Neutrophil (primary cell): ENCODE data around the gene ATXN7.

Experiments
- H3K27ac ChIP-seq: fragments of 200-600 bp; sonication (generic); 2 replicates; pipeline ENCODE4 v1.5.1; 2016; ENCODE audit warnings: mild to moderate bottlenecking, moderate library complexity
- H3K27me3 ChIP-seq: fragments of 200-600 bp; sonication (generic); 2 replicates; pipeline ENCODE4 v1.6.0; 2016; ENCODE audit warnings: mild to moderate bottlenecking
- H3K36me3 ChIP-seq: fragments of 200-600 bp; sonication (generic); 2 replicates; pipeline ENCODE4 v1.5.1; 2017
- H3K4me1 ChIP-seq, 2 experiments: fragments of 200-600 bp in 1 of 2; sonication (generic) in 1 of 2; 1 replicate in 1 of 2; 2 replicates in 1 of 2; pipeline versions ENCODE4 v1.5.1 to v1.6.1; 2013 to 2016; ENCODE audit warnings: low read depth in 1 of 2, low read length in 1 of 2, mild to moderate bottlenecking in 1 of 2, moderate library complexity in 1 of 2; ENCODE audit not compliant: control insufficient read depth in 1 of 2, insufficient read depth in 1 of 2
- H3K4me3 ChIP-seq, 2 experiments: fragments of 200-600 bp in 1 of 2; sonication (generic) in 1 of 2; 1 replicate in 1 of 2; 2 replicates in 1 of 2; pipeline ENCODE4 v1.5.1; 2013 to 2016; ENCODE audit warnings: low read depth in 1 of 2, low read length in 1 of 2, mild to moderate bottlenecking in 1 of 2, moderate library complexity in 1 of 2
- H3K9me3 ChIP-seq: fragments of 200-600 bp; sonication (generic); 2 replicates; pipeline ENCODE4 v1.5.1; 2016
- TF ChIP-seq, protein P1 (sequence below): fragments of 200-600 bp; sonication (generic); IDR thresholded peaks from 2 replicates; pipeline ENCODE4 v1.5.1; 2016; ENCODE audit warnings: antibody characterized with exemption

ATXN7 gene

DNA sequence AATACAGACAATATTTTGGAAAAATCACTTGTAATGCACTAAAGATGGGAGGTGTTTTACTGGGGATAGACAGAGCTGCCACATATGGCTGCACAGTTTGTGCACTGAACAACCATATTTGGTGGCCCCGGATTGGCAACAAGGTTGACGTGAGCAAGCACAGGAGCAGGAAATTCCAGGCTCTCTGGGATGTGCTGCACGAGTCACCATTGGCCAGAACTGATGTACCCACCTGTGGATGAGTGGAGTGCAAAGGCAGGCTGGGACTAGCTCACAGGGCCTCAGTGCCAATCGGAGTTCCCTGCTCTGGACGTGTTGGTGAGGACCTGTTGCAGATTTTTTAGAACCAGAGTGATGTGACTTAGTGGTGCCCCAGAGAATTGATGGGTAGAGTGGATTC lies 90.5 kb downstream of the ATXN7 start:
- no peaks in the 10 kb centered on the region for H3K9me3 ChIP-seq
- no peaks in the 10 kb centered on the region for H3K4me1 ChIP-seq
- no peak overlapping the region for H3K4me3 ChIP-seq
- TF ChIP-seq, protein P1, sequence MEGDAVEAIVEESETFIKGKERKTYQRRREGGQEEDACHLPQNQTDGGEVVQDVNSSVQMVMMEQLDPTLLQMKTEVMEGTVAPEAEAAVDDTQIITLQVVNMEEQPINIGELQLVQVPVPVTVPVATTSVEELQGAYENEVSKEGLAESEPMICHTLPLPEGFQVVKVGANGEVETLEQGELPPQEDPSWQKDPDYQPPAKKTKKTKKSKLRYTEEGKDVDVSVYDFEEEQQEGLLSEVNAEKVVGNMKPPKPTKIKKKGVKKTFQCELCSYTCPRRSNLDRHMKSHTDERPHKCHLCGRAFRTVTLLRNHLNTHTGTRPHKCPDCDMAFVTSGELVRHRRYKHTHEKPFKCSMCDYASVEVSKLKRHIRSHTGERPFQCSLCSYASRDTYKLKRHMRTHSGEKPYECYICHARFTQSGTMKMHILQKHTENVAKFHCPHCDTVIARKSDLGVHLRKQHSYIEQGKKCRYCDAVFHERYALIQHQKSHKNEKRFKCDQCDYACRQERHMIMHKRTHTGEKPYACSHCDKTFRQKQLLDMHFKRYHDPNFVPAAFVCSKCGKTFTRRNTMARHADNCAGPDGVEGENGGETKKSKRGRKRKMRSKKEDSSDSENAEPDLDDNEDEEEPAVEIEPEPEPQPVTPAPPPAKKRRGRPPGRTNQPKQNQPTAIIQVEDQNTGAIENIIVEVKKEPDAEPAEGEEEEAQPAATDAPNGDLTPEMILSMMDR = no peak
- H3K27me3 ChIP-seq = no peaks in the 10 kb centered on the region
- no peak overlapping the region for H3K27ac ChIP-seq
- H3K36me3 ChIP-seq = peaks cover 33% of the 10 kb centered on the region

DNA sequence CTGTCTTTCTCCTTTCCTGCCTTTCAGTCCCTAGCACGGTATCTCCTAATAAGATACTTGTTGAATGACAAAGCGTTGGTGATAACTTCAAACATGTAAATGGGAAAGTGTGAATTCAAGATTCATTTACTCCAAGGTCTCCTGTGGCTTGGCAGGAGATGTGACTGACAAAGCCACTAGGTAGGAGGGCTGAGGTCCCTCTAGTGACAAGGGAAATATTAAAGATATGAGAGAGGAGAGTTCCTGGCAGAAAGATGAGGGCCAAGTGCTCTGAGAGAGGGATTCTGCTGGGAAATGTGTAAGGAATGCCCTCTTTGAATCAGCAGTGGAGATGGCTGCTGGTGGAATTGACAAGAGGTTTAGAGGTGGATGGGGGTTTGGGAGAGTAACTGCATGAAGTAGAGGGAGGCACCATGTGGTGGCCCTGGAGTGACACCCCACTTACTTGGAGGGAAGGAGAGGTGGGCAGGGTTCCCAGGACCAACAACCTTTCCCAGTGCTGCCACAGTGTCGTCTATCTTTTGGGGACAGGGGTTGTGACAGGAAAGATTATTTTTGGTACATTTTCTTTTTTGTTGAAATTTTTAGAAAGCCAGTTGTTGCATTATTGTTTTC lies 91.5 kb downstream of the ATXN7 start:
- no peak overlapping the region for H3K4me3 ChIP-seq

DNA sequence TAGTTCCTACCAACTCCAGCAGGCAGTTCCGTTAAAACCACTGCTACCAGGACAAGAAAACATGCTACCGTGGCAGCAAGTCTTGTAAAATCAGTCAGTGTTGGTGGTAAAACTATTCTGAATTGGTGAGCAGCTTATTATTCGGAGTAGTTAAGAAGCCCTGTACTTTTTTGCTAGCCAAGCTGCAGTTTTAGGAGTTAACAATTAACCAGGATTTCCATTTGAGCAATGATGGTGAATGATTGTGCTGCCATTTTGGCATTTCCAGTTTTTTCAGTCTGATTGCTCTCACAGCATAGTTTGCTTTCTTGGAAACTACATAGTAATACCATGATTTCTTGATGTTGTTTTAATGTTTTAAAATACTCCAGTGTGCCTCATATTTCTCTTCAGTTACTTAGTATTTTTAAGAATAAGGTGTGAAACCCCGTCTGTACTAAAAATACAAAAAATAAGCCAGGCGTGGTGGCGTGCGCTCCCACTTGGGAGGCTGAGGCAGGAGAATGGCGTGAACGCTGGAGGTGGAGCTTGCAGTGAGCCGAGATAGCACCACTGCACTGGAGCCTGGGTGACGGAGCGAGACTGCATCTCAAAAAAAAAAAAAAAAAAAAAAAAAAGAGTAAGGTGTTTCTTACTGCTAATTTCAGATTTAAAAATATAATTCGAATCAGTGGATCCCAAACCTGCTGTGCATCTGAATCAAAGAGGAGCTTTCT lies 92.3 kb downstream of the ATXN7 start:
- Histone ChIP-seq H3K27me3 (no peaks in the 10 kb centered on the region), H3K4me1 (peaks cover 13 to 14% of the 10 kb centered on the region in 2 experiments), H3K36me3 (peaks cover 28% of the 10 kb centered on the region), H3K9me3 (no peaks in the 10 kb centered on the region), H3K27ac (no peak overlapping the region), H3K4me3 (no peak overlapping the region)
- TF ChIP-seq, protein P1 = no peak

More for the DNA sequence above, 91.5 kb downstream of the ATXN7 start:
- Histone ChIP-seq H3K9me3 (no peaks in the 10 kb centered on the region), H3K4me1 (peaks cover 4 to 5% of the 10 kb centered on the region in 2 experiments), H3K27me3 (no peaks in the 10 kb centered on the region), H3K36me3 (peaks cover 28% of the 10 kb centered on the region), H3K27ac (no peak overlapping the region)
- TF ChIP-seq, protein P1 = no peak

DNA sequence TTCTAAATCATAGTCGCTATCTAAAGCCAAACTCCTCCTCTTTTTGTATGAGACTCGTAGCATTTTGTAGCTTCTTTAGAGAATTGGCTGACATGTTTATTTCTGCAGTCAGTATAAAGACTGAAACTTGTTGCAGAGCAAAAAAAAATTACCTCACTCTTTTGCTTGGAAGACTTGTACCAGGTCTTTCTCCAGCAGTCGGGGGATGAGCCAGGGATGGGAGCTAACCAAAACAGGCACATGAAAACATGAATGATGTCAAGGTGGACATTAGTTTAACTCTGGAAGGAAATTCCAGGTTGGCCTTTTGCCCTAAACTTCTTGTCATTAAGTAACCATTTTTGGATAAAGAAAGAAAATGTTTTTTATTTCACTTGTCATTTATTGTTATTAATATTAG lies 95.5 kb downstream of the ATXN7 start:
- no peak overlapping the region for H3K27ac ChIP-seq
- no peaks in the 10 kb centered on the region for H3K9me3 ChIP-seq
- H3K27me3 ChIP-seq = no peaks in the 10 kb centered on the region
- H3K36me3 ChIP-seq = peaks cover 14% of the 10 kb centered on the region
- H3K4me3 ChIP-seq = no peak overlapping the region
- TF ChIP-seq, protein P1 = no peak
- H3K4me1 ChIP-seq = peaks cover 22 to 28% of the 10 kb centered on the region in 2 experiments

DNA sequence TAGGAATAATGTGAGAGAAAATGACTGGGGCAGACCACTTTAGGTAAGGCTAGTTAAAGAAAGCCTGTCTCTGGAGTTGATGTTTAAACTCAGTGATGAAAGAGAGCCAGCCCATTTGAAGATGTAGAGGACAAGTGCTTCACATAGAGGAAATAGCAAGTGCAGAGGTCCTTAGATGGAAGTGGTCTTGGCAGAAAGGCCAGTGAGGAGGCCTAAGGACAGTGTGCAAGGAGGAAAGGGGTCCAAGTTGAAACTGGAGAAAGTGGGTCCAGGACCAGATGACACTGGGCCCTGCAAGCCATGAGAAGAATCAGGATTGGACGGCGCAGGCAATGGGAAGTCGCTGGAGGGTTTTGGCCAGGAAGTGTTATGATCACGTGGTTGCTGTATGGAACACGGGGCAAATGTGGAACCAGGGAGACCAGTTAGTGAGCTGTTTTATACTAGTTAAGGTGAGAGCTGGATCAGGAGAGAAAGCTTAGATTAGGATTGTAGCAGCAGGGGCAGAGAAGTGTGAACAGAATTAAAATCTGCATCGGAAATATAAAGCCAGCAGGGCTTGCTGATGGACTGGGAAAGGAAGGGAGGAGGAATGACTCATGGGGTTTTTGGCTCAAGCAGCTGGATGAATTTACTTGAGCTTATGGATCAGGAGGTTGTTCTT lies 96.5 kb downstream of the ATXN7 start:
- Histone ChIP-seq H3K36me3 (peaks cover 12% of the 10 kb centered on the region), H3K4me1 (peaks cover 29 to 39% of the 10 kb centered on the region in 2 experiments), H3K4me3 (peak overlapping the region in 1 of 2 experiments; percentile 34), H3K9me3 (no peaks in the 10 kb centered on the region), H3K27ac (peak overlapping the region; percentile 71), H3K27me3 (no peaks in the 10 kb centered on the region)
- TF ChIP-seq, protein P1 = no peak
